Small intestine (tissue), 7 donors: ENCODE measurements around the gene ERCC5. TPM values are rescaled to one million over a fixed set of nuclear protein-coding genes. Genes with fewer than 3 reads are reported as not detected.

ENCODE experiments used
- DNase-seq, 2 donors: peaks; one replicate each; pipeline versions ENCODE4 v3.0.0 to v3.0.0-alpha.2; 2013
- FAIRE-seq: peaks from 2 replicates; lab custom pipeline; 2012; peaks lifted over from hg19 to GRCh38; lab: Jason Lieb, UNC
- H3K27ac ChIP-seq, 3 donors: one replicate each; pipeline ENCODE4 v1.5.1; 2013; ENCODE audit warnings: low read length in 2 of 3, mild to moderate bottlenecking in 2 of 3, control low read depth in 1 of 3, inconsistent platforms in 1 of 3, low read depth in 1 of 3, moderate library complexity in 1 of 3
- H3K27me3 ChIP-seq, 3 donors: one replicate each; pipeline ENCODE4 v1.6.1; 2013; ENCODE audit warnings: low read length in 3 of 3, inconsistent platforms in 1 of 3; ENCODE audit not compliant: control insufficient read depth in 3 of 3, insufficient read depth in 3 of 3
- H3K36me3 ChIP-seq, 3 donors: one replicate each; pipeline ENCODE4 v1.6.1; 2013; ENCODE audit warnings: low read length in 3 of 3, inconsistent platforms in 1 of 3, low read depth in 1 of 3, mild to moderate bottlenecking in 1 of 3, moderate library complexity in 1 of 3; ENCODE audit not compliant: control insufficient read depth in 3 of 3, insufficient read depth in 2 of 3
- H3K4me1 ChIP-seq, 3 donors: one replicate each; pipeline ENCODE4 v1.6.1; 2013; ENCODE audit warnings: low read length in 2 of 3, inconsistent platforms in 1 of 3, low read depth in 1 of 3, mild to moderate bottlenecking in 1 of 3, moderate library complexity in 1 of 3; ENCODE audit not compliant: control insufficient read depth in 3 of 3, insufficient read depth in 2 of 3
- H3K4me3 ChIP-seq, 3 donors: one replicate each; pipeline ENCODE4 v1.5.1; 2013; ENCODE audit warnings: low read length in 3 of 3, control low read depth in 1 of 3, inconsistent platforms in 1 of 3, low read depth in 1 of 3, mild to moderate bottlenecking in 1 of 3, moderate library complexity in 1 of 3
- H3K9me3 ChIP-seq, 2 donors: one replicate each; pipeline ENCODE4 v1.6.1; 2013; ENCODE audit warnings: low read depth in 1 of 2, low read length in 1 of 2; ENCODE audit not compliant: control insufficient read depth in 2 of 2, insufficient read depth in 1 of 2
- WGBS, 3 donors: extraction: QIAGEN DNeasy Blood & Tissue Kit; methylation state at CpG; one replicate each; pipeline ENCODE4 v1.1.7; 2013; 5-methylcytosine and 5-hydroxymethylcytosine counted together
- polyA plus RNA-seq, 4 donors: library from polyadenylated mRNA; stranded (reverse) in 3 of 4; unstranded in 1 of 4; fragments of 200-250 nt in 3 of 4; fragments of 120-200 nt in 1 of 4; gene quantifications; one replicate each; pipeline versions ENCODE4 v1.2.1 to v1.2.3, GENCODE V29; 2013
- donor health status: healthy with polysubstance abuse.
- donor health status: control.
- donor health status: control.
- donor health status: Bipolar disorder and iron deficiency.
- donor health status: healthy.

The ERCC5 gene
- polyA plus RNA-seq, 4 donors, result 40.7 to 112 (median 65.9) TPM

DNA sequence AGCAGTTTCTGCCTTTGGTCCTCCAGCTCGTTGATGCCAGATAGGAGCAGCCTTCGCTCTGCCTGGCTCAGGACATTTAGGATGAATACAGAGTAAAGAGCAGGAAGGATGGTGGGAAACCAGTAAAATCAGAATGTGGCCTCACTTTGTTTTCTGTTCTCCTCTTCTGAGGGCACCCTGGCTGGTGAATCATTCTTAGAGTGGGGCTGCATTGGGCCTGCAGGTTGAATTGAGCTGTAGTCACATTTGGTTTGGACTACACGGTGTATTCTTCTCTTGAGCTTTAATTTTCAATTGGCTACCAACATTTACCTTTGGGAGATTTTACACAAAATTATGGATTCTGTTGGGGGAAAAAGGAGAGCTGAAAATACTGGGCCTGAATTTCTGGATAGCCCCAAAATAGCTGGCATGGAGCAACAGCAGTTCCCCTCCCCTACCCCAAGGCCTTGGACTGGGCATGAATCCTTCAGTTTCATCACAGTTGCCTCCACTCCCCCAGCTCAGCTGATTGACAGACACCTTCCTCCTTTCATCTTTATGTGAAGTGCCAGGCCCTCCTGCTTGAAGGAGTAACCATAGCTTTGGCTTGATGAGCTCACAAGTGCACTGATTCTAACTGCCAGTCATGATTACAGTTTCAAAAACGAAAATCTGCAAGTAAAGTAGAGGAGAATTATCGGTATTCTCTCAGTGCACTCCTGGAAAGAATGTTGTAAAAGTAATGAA, 24.3 kb downstream of the ERCC5 start:
- H3K36me3 ChIP-seq, result peaks cover 8 to 43% (median 12%) of the 10 kb centered on the region in 3 donors
- WGBS, 3 donors, result 45 to 61% (median 49%) methylated on average over 5 of the region's 5 CpGs
- DNase-seq, result no peak

DNA sequence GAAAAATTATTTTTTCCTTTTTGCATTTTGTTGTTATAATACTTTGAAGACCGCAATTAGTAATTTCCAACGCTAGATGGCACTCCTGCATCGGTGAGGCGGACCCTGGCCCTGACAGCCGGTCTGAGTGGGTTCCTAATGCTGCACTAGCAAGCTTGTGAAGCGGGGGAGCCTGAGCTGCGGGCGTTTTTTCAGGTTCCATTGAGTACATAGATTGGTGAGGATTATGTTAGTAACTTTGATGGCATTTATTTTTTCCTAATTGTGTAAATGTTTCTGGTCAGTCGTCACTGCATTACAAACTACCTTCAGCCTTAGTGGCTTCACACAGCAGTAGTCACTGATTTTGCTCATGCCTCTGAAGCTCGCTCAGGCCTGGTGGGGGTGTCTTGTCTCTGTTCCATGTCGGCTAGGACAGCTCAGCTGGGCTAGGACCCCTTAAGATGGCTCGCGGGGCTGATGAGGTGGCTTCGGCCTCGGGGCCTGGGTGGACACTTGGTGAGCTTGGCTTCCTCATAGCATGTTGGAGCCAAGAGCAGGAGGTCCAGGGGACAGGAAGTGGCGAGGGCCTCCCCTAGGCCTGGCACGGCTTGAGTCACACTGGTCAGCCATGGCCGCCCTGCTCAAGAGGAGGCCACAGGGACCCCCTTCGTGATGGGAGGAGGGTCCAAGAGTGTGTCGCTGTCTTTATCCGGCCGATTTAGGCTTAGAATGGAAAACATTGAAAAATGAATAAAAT, 25.0 kb downstream of the ERCC5 start:
- peak; percentile 67 to 79 for DNase-seq
- FAIRE-seq, result no peak
- peaks cover 5 to 43% (median 16%) of the 10 kb centered on the region in 3 donors for H3K36me3 ChIP-seq
- H3K9me3 ChIP-seq, result no peaks in the 10 kb centered on the region
- no peak overlapping the region for H3K27ac ChIP-seq
- peaks cover 0 to 10% (median 2%) of the 10 kb centered on the region in 3 donors for H3K4me1 ChIP-seq
- no peak overlapping the region for H3K4me3 ChIP-seq
- no peaks in the 10 kb centered on the region for H3K27me3 ChIP-seq
- WGBS, 3 donors, result 48 to 57% (median 54%) methylated on average over 22 of the region's 22 CpGs

More for the DNA sequence above, 24.3 kb downstream of the ERCC5 start:
- peak overlapping the region in 1 of 3 donors; percentile 14 for H3K27ac ChIP-seq
- no peak for FAIRE-seq
- no peaks in the 10 kb centered on the region for H3K9me3 ChIP-seq
- H3K27me3 ChIP-seq, result no peaks in the 10 kb centered on the region
- no peak overlapping the region for H3K4me3 ChIP-seq
- peaks cover 0 to 10% (median 2%) of the 10 kb centered on the region in 3 donors for H3K4me1 ChIP-seq

DNA sequence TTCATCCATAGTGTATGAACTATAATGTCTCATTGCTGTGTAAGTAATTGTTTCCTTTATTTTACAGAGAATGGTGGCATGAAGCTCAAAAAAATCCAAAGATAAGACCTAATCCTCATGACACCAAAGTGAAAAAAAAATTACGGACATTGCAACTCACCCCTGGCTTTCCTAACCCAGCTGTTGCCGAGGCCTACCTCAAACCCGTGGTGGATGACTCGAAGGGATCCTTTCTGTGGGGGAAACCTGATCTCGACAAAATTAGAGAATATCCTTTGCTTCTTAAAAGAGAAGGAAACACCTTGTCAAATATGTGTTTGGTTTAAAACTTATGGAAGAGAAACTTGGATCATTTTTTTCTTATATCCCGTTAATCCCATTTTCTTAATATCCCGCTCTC, 26.3 kb downstream of the ERCC5 start:
- Histone ChIP-seq H3K27me3 (no peaks in the 10 kb centered on the region), H3K9me3 (no peaks in the 10 kb centered on the region), H3K27ac (no peak overlapping the region), H3K4me1 (peaks cover 0 to 10% (median 2%) of the 10 kb centered on the region in 3 donors), H3K4me3 (no peak overlapping the region), H3K36me3 (peaks cover 7 to 40% (median 23%) of the 10 kb centered on the region in 3 donors)
- no peak for DNase-seq
- no peak for FAIRE-seq
- WGBS, 3 donors, result 88 to 92% (median 88%) methylated on average over 7 of the region's 7 CpGs

DNA sequence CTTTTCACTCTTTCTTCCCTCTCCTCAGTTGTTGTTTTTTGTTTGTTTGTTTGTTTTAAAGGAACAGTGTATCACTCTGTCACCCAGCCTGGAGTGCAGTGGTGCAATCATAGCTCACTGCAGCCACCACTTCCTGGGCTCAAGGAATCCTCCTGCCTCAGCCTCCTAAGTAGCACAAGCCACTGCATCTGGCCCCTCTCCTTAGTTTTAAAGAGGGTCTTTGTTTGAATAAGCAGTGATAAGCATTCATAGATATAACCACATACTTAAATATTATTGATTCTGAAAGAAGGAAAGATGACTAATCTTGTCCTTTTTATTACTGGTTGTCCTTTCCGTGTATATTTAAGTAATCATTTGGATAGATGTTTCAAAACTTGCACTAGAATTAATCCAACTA, 26.7 kb downstream of the ERCC5 start:
- DNase-seq (no peak), FAIRE-seq (no peak)
- H3K27ac ChIP-seq, result peak overlapping the region in 1 of 3 donors; percentile 20
- no peaks in the 10 kb centered on the region for H3K27me3 ChIP-seq
- H3K9me3 ChIP-seq, result no peaks in the 10 kb centered on the region
- 23 to 45% (median 24%) methylated on average over 1 of the region's 1 CpG for WGBS, 3 donors
- peaks cover 7 to 37% (median 24%) of the 10 kb centered on the region in 3 donors for H3K36me3 ChIP-seq
- H3K4me1 ChIP-seq, result peaks cover 0 to 10% (median 2%) of the 10 kb centered on the region in 3 donors
- no peak overlapping the region for H3K4me3 ChIP-seq

DNA sequence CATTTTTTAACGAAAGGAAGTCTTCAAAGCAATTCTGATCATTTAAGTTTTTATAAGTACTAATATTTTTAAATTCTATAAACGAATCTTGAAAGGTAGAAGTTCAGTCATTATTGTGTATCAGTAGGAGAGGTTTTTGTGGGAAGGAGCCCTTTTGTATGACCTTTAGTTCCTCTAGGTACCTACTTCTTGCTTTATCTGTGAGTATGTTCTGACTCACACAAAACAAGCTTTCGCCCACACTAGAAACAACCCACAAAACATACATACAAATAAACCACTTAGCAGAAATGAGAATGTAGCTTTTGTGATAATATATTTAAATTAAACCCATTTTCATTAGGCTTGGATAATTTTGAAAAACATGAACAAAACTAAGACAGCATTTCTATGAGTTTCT, 27.8 kb downstream of the ERCC5 start:
- Histone ChIP-seq H3K4me3 (no peak overlapping the region), H3K27ac (peak overlapping the region in 1 of 3 donors; percentile 2), H3K9me3 (no peaks in the 10 kb centered on the region), H3K4me1 (peaks cover 0 to 10% (median 2%) of the 10 kb centered on the region in 3 donors), H3K36me3 (peaks cover 7 to 32% (median 22%) of the 10 kb centered on the region in 3 donors), H3K27me3 (no peaks in the 10 kb centered on the region)
- peak; percentile 23 for FAIRE-seq
- 17 to 31% (median 18%) methylated on average over 3 of the region's 3 CpGs for WGBS, 3 donors
- peak in 1 of 2 donors; percentile 37 for DNase-seq

DNA sequence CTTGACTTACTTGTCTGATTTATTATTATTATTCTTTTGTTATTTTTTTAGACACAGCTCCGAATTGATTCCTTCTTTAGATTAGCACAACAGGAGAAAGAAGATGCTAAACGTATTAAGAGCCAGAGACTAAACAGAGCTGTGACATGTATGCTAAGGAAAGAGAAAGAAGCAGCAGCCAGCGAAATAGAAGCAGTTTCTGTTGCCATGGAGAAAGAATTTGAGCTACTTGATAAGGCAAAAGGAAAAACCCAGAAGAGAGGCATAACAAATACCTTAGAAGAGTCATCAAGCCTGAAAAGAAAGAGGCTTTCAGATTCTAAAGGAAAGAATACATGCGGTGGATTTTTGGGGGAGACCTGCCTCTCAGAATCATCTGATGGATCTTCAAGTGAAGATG, 29.4 kb downstream of the ERCC5 start:
- Histone ChIP-seq H3K27ac (no peak overlapping the region), H3K36me3 (peaks cover 7 to 25% (median 20%) of the 10 kb centered on the region in 3 donors), H3K27me3 (no peaks in the 10 kb centered on the region), H3K9me3 (no peaks in the 10 kb centered on the region), H3K4me3 (no peak overlapping the region), H3K4me1 (peaks cover 0 to 10% (median 2%) of the 10 kb centered on the region in 3 donors)
- 85 to 93% (median 88%) methylated on average over 4 of the region's 4 CpGs for WGBS, 3 donors
- no peak for FAIRE-seq
- no peak for DNase-seq

DNA sequence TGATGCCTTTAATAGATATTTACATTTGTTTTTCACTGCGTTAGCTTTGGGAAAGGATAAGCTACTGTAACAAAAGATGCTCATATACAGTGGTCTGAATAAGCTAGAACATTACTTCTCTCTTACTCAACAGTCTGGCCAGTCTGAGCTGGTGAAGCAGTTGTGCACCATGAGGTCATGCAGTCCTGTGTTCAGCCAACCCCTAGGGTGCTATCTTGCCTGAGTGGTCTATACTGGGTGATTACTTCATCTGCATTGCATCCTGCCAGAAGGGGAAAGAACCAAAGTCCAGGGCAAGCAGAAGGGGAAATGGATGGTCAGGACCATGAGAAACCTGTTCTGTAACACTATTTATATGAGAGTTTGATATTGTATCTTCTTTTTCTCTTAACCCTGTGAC, 31.5 kb downstream of the ERCC5 start:
- H3K27me3 ChIP-seq, result no peaks in the 10 kb centered on the region
- no peak overlapping the region for H3K4me3 ChIP-seq
- H3K9me3 ChIP-seq, result no peaks in the 10 kb centered on the region
- FAIRE-seq (no peak), DNase-seq (peak in 1 of 2 donors; percentile 53)
- WGBS, 3 donors, result 89 to 94% (median 93%) methylated on average over 1 of the region's 1 CpG
- peaks cover 7 to 17% (median 16%) of the 10 kb centered on the region in 3 donors for H3K36me3 ChIP-seq
- H3K27ac ChIP-seq, result no peak overlapping the region
- H3K4me1 ChIP-seq, result peaks cover 0 to 4% (median 2%) of the 10 kb centered on the region in 3 donors

DNA sequence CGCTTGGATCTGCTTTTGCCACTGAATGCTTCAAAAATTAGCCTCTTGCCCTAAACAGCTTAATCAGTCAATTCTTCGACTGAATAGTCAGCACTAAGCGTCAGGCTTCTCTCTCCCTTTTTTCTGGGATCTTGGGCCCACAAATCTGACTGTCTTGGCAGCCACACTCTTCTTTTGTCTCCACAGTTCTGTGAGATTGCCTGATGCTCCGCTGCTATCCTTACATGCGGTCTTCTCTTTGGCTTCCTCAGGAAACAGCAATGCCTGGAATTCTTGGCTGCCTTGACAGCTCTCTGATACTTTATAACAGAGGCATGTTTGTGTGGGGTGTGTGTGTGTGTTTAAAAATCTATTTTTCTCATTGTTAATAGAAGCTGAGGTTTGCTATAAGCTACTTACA, 32.6 kb downstream of the ERCC5 start:
- Histone ChIP-seq H3K9me3 (no peaks in the 10 kb centered on the region), H3K27ac (no peak overlapping the region), H3K27me3 (no peaks in the 10 kb centered on the region), H3K36me3 (peaks cover 7 to 13% (median 13%) of the 10 kb centered on the region in 3 donors), H3K4me1 (no peaks in the 10 kb centered on the region), H3K4me3 (no peak overlapping the region)
- 60 to 95% (median 81%) methylated on average over 5 of the region's 5 CpGs for WGBS, 3 donors
- no peak for FAIRE-seq
- DNase-seq, result no peak
